ENCODE data around the gene CNTNAP2.

Gene CNTNAP2

DNA sequence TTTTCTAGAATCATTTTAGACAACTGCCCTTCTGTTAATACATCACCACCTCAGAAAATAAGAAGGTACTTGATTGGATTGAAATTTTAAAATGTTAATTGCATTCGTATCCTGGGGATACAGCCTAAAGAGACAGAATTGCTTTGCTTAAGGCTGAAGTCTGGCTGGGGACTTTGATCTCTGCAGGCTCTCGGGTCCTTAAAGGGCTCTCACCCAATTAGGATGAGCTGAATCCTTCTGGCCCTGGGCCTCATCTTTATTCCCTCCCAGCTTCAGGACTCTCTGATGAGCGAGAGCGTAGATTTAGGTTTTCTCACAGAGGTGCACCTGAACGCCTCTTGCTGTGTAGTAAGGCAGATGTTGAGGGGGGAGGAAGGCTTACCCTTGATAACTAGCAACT lies 1998.7 kb downstream of the CNTNAP2 start:
- DNase-seq, result no peak
- TF ChIP-seq, protein P1, sequence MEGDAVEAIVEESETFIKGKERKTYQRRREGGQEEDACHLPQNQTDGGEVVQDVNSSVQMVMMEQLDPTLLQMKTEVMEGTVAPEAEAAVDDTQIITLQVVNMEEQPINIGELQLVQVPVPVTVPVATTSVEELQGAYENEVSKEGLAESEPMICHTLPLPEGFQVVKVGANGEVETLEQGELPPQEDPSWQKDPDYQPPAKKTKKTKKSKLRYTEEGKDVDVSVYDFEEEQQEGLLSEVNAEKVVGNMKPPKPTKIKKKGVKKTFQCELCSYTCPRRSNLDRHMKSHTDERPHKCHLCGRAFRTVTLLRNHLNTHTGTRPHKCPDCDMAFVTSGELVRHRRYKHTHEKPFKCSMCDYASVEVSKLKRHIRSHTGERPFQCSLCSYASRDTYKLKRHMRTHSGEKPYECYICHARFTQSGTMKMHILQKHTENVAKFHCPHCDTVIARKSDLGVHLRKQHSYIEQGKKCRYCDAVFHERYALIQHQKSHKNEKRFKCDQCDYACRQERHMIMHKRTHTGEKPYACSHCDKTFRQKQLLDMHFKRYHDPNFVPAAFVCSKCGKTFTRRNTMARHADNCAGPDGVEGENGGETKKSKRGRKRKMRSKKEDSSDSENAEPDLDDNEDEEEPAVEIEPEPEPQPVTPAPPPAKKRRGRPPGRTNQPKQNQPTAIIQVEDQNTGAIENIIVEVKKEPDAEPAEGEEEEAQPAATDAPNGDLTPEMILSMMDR (IDR thresholded peaks at IDR 0.05; ENCODE audit: low read depth, low read length), result no peak
- H3K36me3 ChIP-seq, result no peaks in the 10 kb centered on the region

DNA sequence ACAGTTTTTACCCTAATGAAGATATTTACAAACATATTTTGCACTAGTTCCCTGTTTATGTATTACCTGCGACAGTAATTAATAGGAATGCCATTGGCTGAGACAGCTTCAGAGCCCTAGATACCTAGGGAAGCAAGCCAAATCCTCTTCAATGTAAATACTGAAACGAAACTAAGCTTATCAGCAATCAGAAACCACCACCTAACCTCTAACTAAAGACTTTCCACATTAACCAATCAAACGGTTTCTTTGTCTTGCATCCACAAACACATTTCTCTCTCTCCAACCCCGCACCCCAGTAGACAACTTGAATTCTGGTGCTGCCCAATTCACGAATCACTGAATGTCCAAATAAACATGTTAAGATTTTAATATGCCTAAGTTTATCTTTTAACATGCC lies 1999.6 kb downstream of the CNTNAP2 start:
- Histone ChIP-seq H3K4me1 (no peaks in the 10 kb centered on the region), H3K36me3 (no peaks in the 10 kb centered on the region), H3K9me3 (no peaks in the 10 kb centered on the region), H3K4me3 (ENCODE audit: low read depth, low read length) (no peak overlapping the region), H3K27me3 (no peaks in the 10 kb centered on the region)
- no peak for DNase-seq
- TF ChIP-seq, protein P1 (IDR thresholded peaks at IDR 0.05; ENCODE audit: low read depth, low read length), result no peak

More for the DNA sequence above, 1998.7 kb downstream of the CNTNAP2 start:
- H3K4me1 ChIP-seq, result no peaks in the 10 kb centered on the region
- no peak overlapping the region for H3K4me3 ChIP-seq (ENCODE audit: low read depth, low read length)
- no peaks in the 10 kb centered on the region for H3K9me3 ChIP-seq
- H3K27me3 ChIP-seq, result no peaks in the 10 kb centered on the region

DNA sequence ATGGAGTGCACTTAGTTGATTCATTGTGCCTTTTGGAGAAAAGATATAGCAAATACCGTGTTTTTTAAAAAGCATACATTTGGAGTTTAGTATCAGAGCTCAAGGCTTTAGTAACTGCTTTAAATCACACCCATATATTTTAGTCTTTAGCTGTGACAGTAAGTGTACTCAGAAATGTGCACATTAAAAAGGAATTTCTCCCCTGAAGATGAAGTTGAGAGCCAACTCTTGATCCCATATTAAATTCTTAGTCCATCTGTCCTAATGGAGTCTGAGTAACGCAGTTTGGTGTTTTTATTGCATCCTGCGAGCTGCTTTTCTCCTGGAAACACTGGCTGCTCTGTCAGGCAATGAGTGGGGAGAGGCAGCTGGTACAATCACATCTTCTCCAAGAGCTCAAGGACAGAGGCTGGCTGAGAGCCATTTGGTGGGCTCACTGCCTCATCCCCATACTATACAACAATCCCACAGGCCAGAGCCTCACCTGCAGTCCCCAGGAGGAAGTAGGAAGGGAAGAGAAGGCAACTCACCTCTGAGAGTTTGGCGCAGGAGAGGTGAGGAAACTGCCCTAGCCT lies 2000.3 kb downstream of the CNTNAP2 start:
- Histone ChIP-seq H3K36me3 (no peaks in the 10 kb centered on the region), H3K27me3 (no peaks in the 10 kb centered on the region), H3K9me3 (no peaks in the 10 kb centered on the region), H3K4me1 (no peaks in the 10 kb centered on the region), H3K4me3 (ENCODE audit: low read depth, low read length) (no peak overlapping the region)
- DNase-seq, result no peak
- TF ChIP-seq, protein P1 (IDR thresholded peaks at IDR 0.05; ENCODE audit: low read depth, low read length), result no peak

DNA sequence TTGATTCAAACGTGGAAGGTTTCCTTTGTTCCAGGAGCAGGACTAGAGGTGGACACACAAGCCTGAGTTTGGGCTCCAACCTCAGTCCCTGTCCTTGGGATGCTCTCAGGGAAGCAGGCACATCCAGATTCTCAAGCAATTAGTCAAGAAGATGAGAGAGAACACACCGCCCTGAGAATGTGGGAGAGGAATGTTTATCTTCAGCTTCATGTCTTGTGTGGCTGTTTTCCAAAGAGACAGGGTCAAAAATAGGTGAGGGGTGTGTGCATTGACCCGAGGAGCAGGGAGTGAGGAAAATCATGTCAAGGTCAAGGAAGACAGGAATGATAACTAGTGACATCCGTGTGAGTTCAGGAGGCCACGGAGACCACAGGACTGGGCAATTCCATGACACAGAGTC lies 2001.8 kb downstream of the CNTNAP2 start:
- H3K4me1 ChIP-seq, result no peaks in the 10 kb centered on the region
- H3K9me3 ChIP-seq, result no peaks in the 10 kb centered on the region
- no peak overlapping the region for H3K4me3 ChIP-seq (ENCODE audit: low read depth, low read length)
- no peaks in the 10 kb centered on the region for H3K27me3 ChIP-seq
- H3K36me3 ChIP-seq, result no peaks in the 10 kb centered on the region
- TF ChIP-seq, protein P1 (IDR thresholded peaks at IDR 0.05; ENCODE audit: low read depth, low read length), result no peak
- no peak for DNase-seq

DNA sequence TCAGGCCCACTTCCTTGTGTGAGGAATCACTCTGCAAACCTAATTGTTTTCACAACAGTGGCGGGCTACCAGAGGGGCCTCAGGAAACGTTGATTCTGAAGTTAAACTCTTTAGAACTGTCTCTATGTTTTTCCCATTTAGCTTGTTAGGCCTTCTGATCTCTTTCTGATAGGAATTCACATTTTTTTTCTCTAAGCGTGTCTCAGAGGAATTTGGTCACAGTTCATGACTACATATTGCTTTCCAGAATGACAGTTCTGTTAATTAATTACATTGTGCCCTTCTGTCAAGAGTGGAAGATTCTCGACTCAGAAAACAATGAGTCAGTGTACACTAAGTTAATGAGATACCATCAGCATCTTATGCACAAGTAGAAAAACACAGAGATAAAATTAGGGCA lies 2004.8 kb downstream of the CNTNAP2 start:
- no peaks in the 10 kb centered on the region for H3K36me3 ChIP-seq
- no peaks in the 10 kb centered on the region for H3K27me3 ChIP-seq
- no peaks in the 10 kb centered on the region for H3K4me1 ChIP-seq
- no peak for DNase-seq
- no peak overlapping the region for H3K4me3 ChIP-seq (ENCODE audit: low read depth, low read length)
- TF ChIP-seq, protein P1 (IDR thresholded peaks at IDR 0.05; ENCODE audit: low read depth, low read length), result no peak
- no peaks in the 10 kb centered on the region for H3K9me3 ChIP-seq

DNA sequence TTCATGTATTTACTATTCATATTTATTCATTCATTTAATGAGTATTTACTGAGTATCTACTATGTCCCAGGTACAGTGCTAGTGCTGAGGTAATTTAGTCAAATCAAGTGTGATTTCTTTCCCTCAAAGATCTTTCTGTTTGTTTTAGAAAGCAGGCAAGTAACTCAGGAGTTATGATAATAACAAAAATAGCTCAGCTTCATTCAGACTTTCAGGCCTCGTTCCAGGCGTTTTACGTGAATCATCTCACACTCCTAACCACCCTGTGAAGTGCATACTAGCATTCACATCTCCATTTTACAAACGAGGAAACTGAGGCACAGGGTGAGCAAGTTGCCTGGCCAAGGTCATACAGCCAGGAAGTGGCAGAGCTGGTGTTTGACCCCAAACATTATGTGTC lies 2005.2 kb downstream of the CNTNAP2 start:
- TF ChIP-seq, protein P1 (IDR thresholded peaks at IDR 0.05; ENCODE audit: low read depth, low read length), result no peak
- H3K27me3 ChIP-seq, result no peaks in the 10 kb centered on the region
- no peak for DNase-seq
- no peak overlapping the region for H3K4me3 ChIP-seq (ENCODE audit: low read depth, low read length)
- H3K9me3 ChIP-seq, result no peaks in the 10 kb centered on the region
- no peaks in the 10 kb centered on the region for H3K36me3 ChIP-seq
- no peaks in the 10 kb centered on the region for H3K4me1 ChIP-seq
